SK-N-SH (cell line): Measurements from ENCODE around the gene ROS1.

Experiments used
- CTCF ChIP-seq: fragments of 200-600 bp; sonication (generic); IDR thresholded peaks from 2 replicates; pipeline ENCODE4 v1.6.1; 2017; ENCODE audit warnings: antibody characterized with exemption, mild to moderate bottlenecking, moderate library complexity
- EZH2phosphoT487 ChIP-seq: fragments of 200-600 bp; sonication (generic); IDR thresholded peaks from 2 replicates; pipeline ENCODE4 v1.6.1; 2017; ENCODE audit warnings: low read depth, mixed run types, mild to moderate bottlenecking, antibody characterized with exemption, moderate library complexity, borderline replicate concordance
- FOXM1 ChIP-seq: IDR thresholded peaks from 2 replicates; pipeline ENCODE4 v1.4.0; 2012; ENCODE audit warnings: low read depth, mild to moderate bottlenecking
- PBX3 ChIP-seq: IDR thresholded peaks from 2 replicates; pipeline ENCODE4; 2012
- REST ChIP-seq: IDR thresholded peaks from 2 replicates; pipeline ENCODE4 v1.6.1; 2012; ENCODE audit warnings: mild to moderate bottlenecking, low read depth, low read length, moderate library complexity
- TAF1 ChIP-seq: IDR thresholded peaks from 2 replicates; pipeline ENCODE4 v1.6.1; 2012; ENCODE audit warnings: low read depth, mild to moderate bottlenecking, low read length, moderate library complexity, borderline replicate concordance
- USF1 ChIP-seq: IDR thresholded peaks from 2 replicates; pipeline ENCODE4 v1.4.0; 2012; ENCODE audit warnings: low read depth, borderline replicate concordance
- USF2 ChIP-seq: fragments of 150-350 bp; IDR thresholded peaks from 2 replicates; pipeline ENCODE4 v1.6.1; 2017; ENCODE audit warnings: antibody characterized with exemption, low read length, low read depth, borderline replicate concordance
- YY1 ChIP-seq: IDR thresholded peaks from 2 replicates; pipeline ENCODE4 v1.4.0; 2012; ENCODE audit warnings: low read depth, mild to moderate bottlenecking

- no peak for TF ChIP-seq CTCF
- TF ChIP-seq FOXM1 = no peak
- no peak for TF ChIP-seq YY1
- no peak for TF ChIP-seq PBX3
- no peak for TF ChIP-seq USF2
- no peak for TF ChIP-seq REST
- TF ChIP-seq EZH2phosphoT487 = no peak
- no peak for TF ChIP-seq USF1
- no peak for TF ChIP-seq TAF1
Observed at GRCh38 chr6:117262799-117263198, 162.9 kb downstream of the ROS1 start.
